Trophoblast cell (in vitro differentiated cells and primary cell): ENCODE data around the gene ARHGDIB. TPM values are rescaled to one million over a fixed set of nuclear protein-coding genes. Genes with fewer than 3 reads are reported as not detected.

Experiments
- DNase-seq, 2 donors: peaks; one replicate each; pipeline ENCODE4 v3.0.0-alpha.2; 2016
- H2AFZ ChIP-seq: 2 replicates; pipeline ENCODE4 v1.6.1; 2013; ENCODE audit warnings: low read length, moderate library complexity, mild to moderate bottlenecking; ENCODE audit not compliant: insufficient read depth, poor library complexity
- H2AK5ac ChIP-seq: 2 replicates; pipeline ENCODE4 v1.6.1; 2013; ENCODE audit warnings: mild to moderate bottlenecking, low read length
- H2BK120ac ChIP-seq: 2 replicates; pipeline ENCODE4 v1.6.1; 2013; ENCODE audit warnings: low read length, mild to moderate bottlenecking, moderate library complexity; ENCODE audit not compliant: insufficient read depth, poor library complexity
- H2BK12ac ChIP-seq: 2 replicates; pipeline ENCODE4 v1.6.1; 2013; ENCODE audit warnings: mild to moderate bottlenecking, low read length, moderate library complexity
- H2BK5ac ChIP-seq: 2 replicates; pipeline ENCODE4 v1.6.1; 2013; ENCODE audit warnings: low read length, low read depth, moderate library complexity, mild to moderate bottlenecking; ENCODE audit not compliant: poor library complexity
- H3K14ac ChIP-seq: 2 replicates; pipeline ENCODE4 v1.6.1; 2013; ENCODE audit warnings: mild to moderate bottlenecking, low read length
- H3K18ac ChIP-seq: 2 replicates; pipeline ENCODE4 v1.6.1; 2013; ENCODE audit warnings: mild to moderate bottlenecking, low read length
- H3K23ac ChIP-seq: 2 replicates; pipeline ENCODE4 v1.6.1; 2013; ENCODE audit warnings: low read length
- H3K27ac ChIP-seq: 2 replicates; pipeline ENCODE4 v1.5.1; 2013; ENCODE audit warnings: low read depth, mild to moderate bottlenecking, inconsistent platforms, low read length, moderate library complexity
- H3K27me3 ChIP-seq: 2 replicates; pipeline ENCODE4 v1.6.1; 2013; ENCODE audit warnings: inconsistent platforms, mild to moderate bottlenecking, low read length, moderate library complexity; ENCODE audit not compliant: insufficient read depth
- H3K36me3 ChIP-seq, 2 experiments: 1 replicate in 1 of 2; 2 replicates in 1 of 2; pipeline ENCODE4 v1.6.1; 2013; ENCODE audit warnings: low read length in 2 of 2, mild to moderate bottlenecking in 2 of 2, moderate library complexity in 1 of 2; ENCODE audit not compliant: insufficient read depth in 2 of 2, control insufficient read depth in 1 of 2
- H3K4ac ChIP-seq: 2 replicates; pipeline ENCODE4 v1.6.1; 2013; ENCODE audit warnings: low read depth, mild to moderate bottlenecking, low read length, moderate library complexity
- H3K4me1 ChIP-seq, 2 experiments: 1 replicate in 1 of 2; 2 replicates in 1 of 2; pipeline ENCODE4 v1.6.1; 2013; ENCODE audit warnings: low read length in 2 of 2, mild to moderate bottlenecking in 2 of 2, moderate library complexity in 1 of 2; ENCODE audit not compliant: insufficient read depth in 2 of 2, control insufficient read depth in 1 of 2
- H3K4me2 ChIP-seq: 2 replicates; pipeline ENCODE4 v1.6.1; 2013; ENCODE audit warnings: inconsistent platforms, mild to moderate bottlenecking, low read length, moderate library complexity
- H3K4me3 ChIP-seq: 2 replicates; pipeline ENCODE4 v1.5.1; 2013; ENCODE audit warnings: mild to moderate bottlenecking, low read depth, low read length, inconsistent platforms
- H3K79me1 ChIP-seq: one replicate; pipeline ENCODE4 v1.6.1; 2013; ENCODE audit warnings: low read length
- H3K79me2 ChIP-seq: 2 replicates; pipeline ENCODE4 v1.6.1; 2013; ENCODE audit warnings: low read length, mild to moderate bottlenecking; ENCODE audit not compliant: control insufficient read depth, insufficient read depth, poor library complexity
- H3K9ac ChIP-seq: 2 replicates; pipeline ENCODE4 v1.6.1; 2013; ENCODE audit warnings: mild to moderate bottlenecking, low read length
- H3K9me3 ChIP-seq: 2 replicates; pipeline ENCODE4 v1.6.1; 2013; ENCODE audit warnings: low read depth, mild to moderate bottlenecking, control low read depth, inconsistent platforms, low read length; ENCODE audit not compliant: insufficient read depth
- H4K12ac ChIP-seq: 2 replicates; pipeline ENCODE4 v1.6.1; 2013; ENCODE audit warnings: low read depth, mild to moderate bottlenecking, low read length, moderate library complexity
- H4K8ac ChIP-seq: 2 replicates; pipeline ENCODE4 v1.6.1; 2013; ENCODE audit warnings: low read depth, mild to moderate bottlenecking, low read length, moderate library complexity
- H4K91ac ChIP-seq: one replicate; pipeline ENCODE4 v1.6.1; 2013; ENCODE audit warnings: low read depth, mild to moderate bottlenecking, low read length, moderate library complexity
- WGBS: extraction: QIAGEN DNeasy Blood & Tissue Kit; methylation state at CpG from one replicate; pipeline ENCODE4 v1.1.7; 2013; ENCODE audit warnings: missing lambda C conversion rate; ENCODE audit not compliant: insufficient read length, insufficient coverage; ENCODE audit errors: extremely low coverage; 5-methylcytosine and 5-hydroxymethylcytosine counted together
- polyA plus RNA-seq: library from polyadenylated mRNA; stranded (reverse); fragments of 200-250 nt; gene quantifications from 2 replicates; pipeline ENCODE4 v1.2.3, GENCODE V29; 2013

The ARHGDIB gene
- polyA plus RNA-seq = 144 and 156 TPM in 2 replicates

GRCh38 chr12:14961466-14962152 is at the start of gene ARHGDIB:
ARHGDIB (minus strand) TSS chr12:14961601; CDS start chr12:14950712, 10,889 bp downstream.
- H4K12ac ChIP-seq = peak within 1 kb of the TSS; percentile 48
- peak within 1 kb of the TSS; percentile 85 for H2BK120ac ChIP-seq
- no peak within 1 kb of the TSS for H3K14ac ChIP-seq
- no peak within 1 kb of the TSS for H3K9ac ChIP-seq
- H3K79me1 ChIP-seq = peaks cover 22% of the 10 kb centered on the region
- peak; percentile 93 for DNase-seq
- peak within 1 kb of the TSS; percentile 45 for H3K4me2 ChIP-seq
- H3K9me3 ChIP-seq = no peaks in the 10 kb centered on the region
- no CpG with 5 or more reads among the region's 14 CpGs for WGBS
- H2AFZ ChIP-seq = no peak within 1 kb of the TSS
- H2BK5ac ChIP-seq = peak within 1 kb of the TSS; percentile 80
- H3K4me3 ChIP-seq = no peak within 1 kb of the TSS
- H3K18ac ChIP-seq = peak within 1 kb of the TSS; percentile 73
- peak within 1 kb of the TSS; percentile 42 for H3K4ac ChIP-seq
- H3K79me2 ChIP-seq = no peaks in the 10 kb centered on the region
- no peaks in the 10 kb centered on the region for H3K27me3 ChIP-seq
- no peaks in the 10 kb centered on the region for H3K36me3 ChIP-seq
- peak within 1 kb of the TSS; percentile 71 for H4K8ac ChIP-seq
- peaks cover 15 to 23% of the 10 kb centered on the region in 2 experiments for H3K4me1 ChIP-seq
- peak within 1 kb of the TSS; percentile 62 for H2BK12ac ChIP-seq
- no peak within 1 kb of the TSS for H2AK5ac ChIP-seq
- H3K23ac ChIP-seq = no peak within 1 kb of the TSS
- peak within 1 kb of the TSS; percentile 72 for H4K91ac ChIP-seq
- H3K27ac ChIP-seq = peak within 1 kb of the TSS; percentile 89

DNA sequence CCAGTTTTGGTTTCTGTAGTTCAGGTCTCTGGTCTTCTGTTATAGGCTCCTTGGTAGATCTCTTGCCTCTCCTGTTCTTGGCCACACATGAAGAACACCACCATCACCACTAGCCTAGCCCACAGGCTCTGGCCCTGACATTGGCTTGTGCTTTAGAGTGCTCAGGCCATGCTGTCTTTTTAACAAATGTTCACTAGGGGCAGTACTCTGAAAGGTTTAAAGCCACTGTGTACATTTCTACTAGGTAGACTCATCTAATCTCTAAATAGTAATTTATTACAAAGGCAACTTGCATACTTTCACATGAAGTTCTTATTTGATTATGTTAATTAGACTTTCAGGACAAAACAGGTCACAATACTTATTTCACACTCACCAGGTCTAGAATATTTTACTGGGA is 49.8 kb upstream of the ARHGDIB start:
- H4K91ac ChIP-seq = no peak overlapping the region
- no peaks in the 10 kb centered on the region for H3K79me2 ChIP-seq
- H3K27me3 ChIP-seq = no peaks in the 10 kb centered on the region
- H3K36me3 ChIP-seq = no peaks in the 10 kb centered on the region
- no peaks in the 10 kb centered on the region for H3K4me1 ChIP-seq
- H3K9me3 ChIP-seq = no peaks in the 10 kb centered on the region
- H2AK5ac ChIP-seq = no peak overlapping the region
- no peak overlapping the region for H3K23ac ChIP-seq
- H3K18ac ChIP-seq = no peak overlapping the region
- no peaks in the 10 kb centered on the region for H3K79me1 ChIP-seq
- no peak overlapping the region for H3K4ac ChIP-seq
- peak in 1 of 2 donors; percentile 23 for DNase-seq
- H2BK120ac ChIP-seq = no peak overlapping the region
- H3K14ac ChIP-seq = no peak overlapping the region
- H3K9ac ChIP-seq = no peak overlapping the region
- no peak overlapping the region for H3K27ac ChIP-seq
- H3K4me2 ChIP-seq = no peak overlapping the region
- no peak overlapping the region for H2BK12ac ChIP-seq
- no peak overlapping the region for H3K4me3 ChIP-seq
- H2BK5ac ChIP-seq = no peak overlapping the region
- no peak overlapping the region for H4K12ac ChIP-seq
- H2AFZ ChIP-seq = no peak overlapping the region
- H4K8ac ChIP-seq = no peak overlapping the region

- DNase-seq = no peak
- Histone ChIP-seq H3K4me3 (no peak overlapping the region), H3K9ac (no peak overlapping the region), H3K4me1 (peaks cover 0 to 7% of the 10 kb centered on the region in 2 experiments), H3K9me3 (no peaks in the 10 kb centered on the region), H3K18ac (no peak overlapping the region), H3K27ac (no peak overlapping the region), H3K23ac (no peak overlapping the region), H4K8ac (no peak overlapping the region), H4K12ac (no peak overlapping the region), H3K14ac (no peak overlapping the region), H3K36me3 (no peaks in the 10 kb centered on the region), H3K79me1 (peaks cover 3% of the 10 kb centered on the region), H3K4ac (no peak overlapping the region), H3K79me2 (no peaks in the 10 kb centered on the region), H3K27me3 (no peaks in the 10 kb centered on the region), H2AK5ac (no peak overlapping the region), H4K91ac (no peak overlapping the region), H2BK120ac (no peak overlapping the region), H2BK12ac (peak overlapping the region; percentile 49), H2BK5ac (no peak overlapping the region), H3K4me2 (no peak overlapping the region), H2AFZ (no peak overlapping the region)
- WGBS = no CpG with 5 or more reads among the region's 3 CpGs
These were observed 46.1 kb upstream of the ARHGDIB start for GRCh38 chr12:15007551-15007950.

- Histone ChIP-seq H2BK12ac (no peak overlapping the region), H3K9ac (no peak overlapping the region), H4K12ac (no peak overlapping the region), H3K79me1 (peaks cover 5% of the 10 kb centered on the region), H2AFZ (no peak overlapping the region), H4K91ac (no peak overlapping the region), H3K18ac (no peak overlapping the region), H3K4ac (no peak overlapping the region), H2BK5ac (no peak overlapping the region), H3K79me2 (no peaks in the 10 kb centered on the region), H3K4me2 (no peak overlapping the region), H4K8ac (no peak overlapping the region), H3K14ac (no peak overlapping the region), H3K27me3 (no peaks in the 10 kb centered on the region), H3K27ac (no peak overlapping the region), H2AK5ac (no peak overlapping the region), H3K4me3 (no peak overlapping the region), H2BK120ac (no peak overlapping the region), H3K9me3 (no peaks in the 10 kb centered on the region), H3K23ac (no peak overlapping the region), H3K36me3 (no peaks in the 10 kb centered on the region), H3K4me1 (peaks cover 0 to 10% of the 10 kb centered on the region in 2 experiments)
- no peak for DNase-seq
These were observed 43.7 kb upstream of the ARHGDIB start for GRCh38 chr12:15005064-15005463.
